ENCODE measurements around the gene NECAB3.
"Not testable (repeated sequence)": the region's sequence is repeated elsewhere in the genome, so short reads cannot be mapped to it uniquely, and the experiment has no call there.

Gene NECAB3

DNA sequence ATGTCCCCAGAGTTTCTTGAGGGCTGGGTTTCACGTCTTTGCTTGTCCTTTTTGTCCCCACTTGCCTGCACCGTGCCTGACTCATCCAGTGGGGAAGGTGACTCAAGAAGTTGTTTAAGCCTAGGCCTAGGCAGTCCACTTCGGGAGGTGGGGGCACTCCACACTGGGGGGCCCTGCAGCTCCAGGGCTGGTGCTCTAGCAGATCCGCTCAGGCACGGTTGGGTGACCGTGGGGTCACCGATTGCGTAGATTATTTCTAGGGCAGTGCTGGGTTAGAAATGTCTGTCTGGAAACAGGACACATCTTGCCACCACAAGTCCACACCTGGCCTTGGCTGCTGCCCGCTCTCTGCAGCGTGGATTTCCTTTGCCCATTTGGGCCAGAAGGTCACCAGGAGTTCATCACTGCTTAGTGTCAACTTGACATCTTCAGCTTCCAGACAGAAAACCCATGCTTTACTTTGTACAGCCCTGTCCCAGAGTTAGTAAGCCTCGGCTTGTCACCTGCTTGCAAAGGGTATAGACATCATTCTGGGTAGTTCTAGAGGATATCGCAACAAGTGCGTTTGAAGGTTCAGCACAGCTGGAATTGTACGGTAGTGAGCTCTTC, 25.7 kb downstream of the NECAB3 start:
- no peak for DNase-seq

DNA sequence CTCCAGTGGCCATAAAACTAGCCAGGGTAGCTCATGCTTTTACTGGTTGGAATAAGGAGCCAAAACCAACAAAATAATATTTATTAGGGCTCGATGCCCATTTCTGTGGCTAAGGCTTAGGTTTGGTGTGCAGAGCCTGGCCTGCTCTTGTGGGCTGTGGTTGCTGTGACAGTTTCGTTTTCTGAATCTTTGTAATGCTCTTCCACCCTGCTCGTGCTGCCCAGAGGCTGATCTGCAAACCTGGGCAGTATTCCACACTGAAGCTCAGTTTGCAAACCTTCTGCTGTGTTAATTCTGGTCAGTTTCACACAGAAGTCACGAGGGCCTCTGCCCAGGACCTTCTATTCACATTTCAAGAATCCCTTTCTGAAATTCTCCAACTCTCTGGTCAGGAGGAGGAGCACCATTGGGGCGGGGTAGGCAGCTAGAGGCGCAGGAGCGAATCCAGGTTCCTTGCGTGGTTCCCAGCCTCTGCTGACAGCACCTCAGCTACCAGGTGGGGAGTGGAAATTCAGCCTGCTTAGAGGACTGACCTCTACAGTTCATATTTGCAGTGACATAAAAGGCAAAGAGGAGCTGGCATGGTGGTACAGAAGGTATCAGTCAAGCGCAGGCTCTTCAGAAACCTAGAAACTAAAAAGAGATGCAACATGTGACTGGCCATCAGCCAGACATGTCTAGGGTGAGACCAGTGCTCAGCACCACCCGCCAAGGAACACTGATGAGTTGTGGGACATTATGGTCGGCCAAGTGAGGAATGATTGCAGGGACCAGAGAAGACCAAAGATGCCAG, 26.4 kb downstream of the NECAB3 start:
- DNase-seq = no peak

DNA sequence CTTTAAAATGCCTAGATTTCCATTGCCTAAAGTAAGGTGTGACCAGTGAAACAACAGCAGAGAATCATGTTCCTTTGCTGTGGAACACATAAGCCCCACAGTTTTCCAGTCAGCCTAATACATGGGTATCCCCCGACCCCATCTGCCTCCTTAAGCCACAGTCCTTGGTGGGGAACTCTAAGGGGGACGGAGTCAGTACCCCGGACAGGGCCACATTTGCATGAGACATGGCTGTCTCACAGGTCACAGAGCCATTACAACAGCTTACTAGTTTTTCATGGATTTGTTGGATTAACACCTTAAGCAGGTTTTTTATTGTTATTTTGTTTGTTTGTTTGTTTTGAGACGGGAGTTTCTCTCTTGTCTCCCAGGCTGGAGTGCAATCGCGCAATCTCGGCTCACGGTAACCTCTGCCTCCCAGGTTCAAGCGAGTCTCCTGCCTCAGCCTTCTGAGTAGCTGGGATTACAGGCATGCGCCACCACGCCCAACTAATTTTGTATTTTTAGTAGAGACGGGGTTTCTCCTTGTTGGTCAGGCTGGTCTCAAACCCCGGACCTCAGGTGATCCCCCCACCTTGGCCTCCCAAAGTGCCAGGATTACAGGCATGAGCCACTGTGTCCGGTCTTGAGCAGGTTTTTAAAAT, 27.1 kb downstream of the NECAB3 start:
- not testable (repeated sequence) for DNase-seq

DNA sequence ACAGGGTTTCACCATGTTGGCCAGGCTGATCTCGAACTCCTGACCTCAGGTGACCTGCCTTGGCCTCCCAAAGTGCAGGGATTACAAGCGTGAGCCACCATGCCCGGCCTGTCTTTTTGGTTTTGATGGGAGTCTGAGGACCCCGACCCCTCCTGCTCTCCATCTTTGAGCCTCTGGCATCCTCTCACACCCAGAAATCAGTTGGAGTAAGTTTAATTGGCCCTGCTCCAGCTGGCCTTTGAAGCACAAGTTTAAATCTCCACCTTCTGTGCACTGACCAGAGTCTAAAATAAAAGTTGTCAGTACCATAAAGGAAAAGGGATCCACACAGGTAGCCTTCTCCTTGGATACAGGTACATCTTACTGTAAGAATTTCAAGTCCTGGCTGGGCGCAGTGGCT, 28.0 kb downstream of the NECAB3 start:
- DNase-seq = no peak

DNA sequence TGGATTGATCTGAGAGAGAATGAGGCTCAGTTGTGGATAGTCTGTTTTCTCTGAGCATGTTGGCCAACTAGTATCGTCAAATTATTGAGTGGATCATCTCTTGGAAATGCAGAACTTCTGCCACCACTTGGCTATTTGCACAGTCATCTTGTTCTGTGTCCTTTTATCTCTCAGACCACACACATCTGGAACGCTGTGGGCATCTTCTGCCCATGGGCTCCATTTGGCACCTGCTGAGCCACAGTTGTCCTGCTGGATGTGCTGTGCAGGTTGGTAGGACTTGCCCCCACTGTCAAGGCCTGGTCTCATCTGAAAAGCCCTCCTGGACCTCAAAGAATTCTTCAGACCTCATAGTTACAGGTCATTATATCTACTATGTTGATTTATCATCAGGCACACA, 28.8 kb downstream of the NECAB3 start:
- no peak for DNase-seq

DNA sequence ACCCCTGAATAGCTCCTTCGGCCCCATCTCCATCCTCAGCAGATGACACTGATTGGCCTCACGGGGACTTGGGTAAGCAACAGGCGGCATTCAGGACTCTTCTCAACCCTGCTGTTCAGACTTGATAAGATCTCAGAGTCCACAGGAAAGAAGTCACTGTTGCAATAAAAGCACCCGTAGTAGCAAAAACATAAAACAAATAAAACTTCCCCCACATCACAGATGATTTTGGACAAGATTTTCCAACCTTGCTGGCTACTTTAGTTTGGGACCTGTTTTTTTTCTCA, 29.2 kb downstream of the NECAB3 start:
- DNase-seq = no peak

DNA sequence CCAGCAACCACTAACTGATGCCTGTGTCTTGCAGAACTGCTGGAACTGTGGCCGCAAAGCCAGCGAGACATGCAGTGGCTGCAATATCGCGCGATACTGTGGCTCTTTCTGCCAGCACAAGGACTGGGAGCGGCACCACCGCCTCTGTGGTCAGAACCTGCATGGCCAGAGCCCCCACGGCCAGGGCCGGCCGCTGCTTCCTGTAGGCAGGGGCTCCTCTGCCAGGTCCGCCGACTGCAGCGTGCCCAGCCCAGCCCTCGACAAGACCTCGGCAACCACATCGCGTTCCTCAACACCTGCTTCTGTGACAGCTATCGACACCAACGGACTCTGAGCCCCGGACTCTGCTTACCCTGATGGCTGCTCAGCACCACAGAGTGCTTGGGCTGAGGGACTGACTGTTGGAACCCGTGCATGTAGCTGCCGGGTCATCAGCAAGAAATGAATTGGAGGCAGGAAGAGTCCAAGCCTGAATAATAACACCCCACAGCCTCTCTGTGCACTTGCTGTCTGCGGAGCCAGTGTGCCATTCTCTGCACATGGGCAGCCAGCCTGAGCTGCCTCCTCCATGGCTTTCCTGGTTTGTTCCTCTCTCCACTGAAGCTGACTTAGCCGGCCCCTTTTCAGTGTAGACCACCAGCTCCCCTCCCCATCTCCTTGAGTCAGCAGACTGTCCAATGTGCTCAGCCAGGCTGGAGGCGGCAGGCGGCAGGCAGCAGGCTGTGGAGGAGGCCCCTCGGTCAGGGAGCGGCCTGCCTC, 29.7 kb downstream of the NECAB3 start:
- DNase-seq = no peak

DNA sequence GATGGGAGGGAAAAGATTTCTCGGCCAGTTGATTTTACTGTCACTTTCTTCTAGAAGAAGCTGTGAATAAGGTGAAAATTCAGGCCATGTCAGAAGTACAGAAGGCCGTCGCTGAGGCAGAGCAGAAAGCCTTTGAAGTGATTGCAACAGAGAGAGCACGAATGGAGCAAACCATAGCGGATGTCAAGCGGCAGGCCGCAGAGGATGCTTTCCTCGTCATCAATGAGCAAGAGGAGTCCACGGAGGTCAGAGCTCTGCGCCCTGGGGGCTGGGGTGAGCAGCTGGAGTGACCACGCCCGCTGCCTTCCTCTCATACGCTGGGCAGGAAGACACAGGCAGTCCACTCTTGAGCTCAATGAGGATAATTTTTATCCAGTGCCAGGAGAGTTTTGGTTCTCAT, 33.9 kb downstream of the NECAB3 start:
- no peak for DNase-seq

DNA sequence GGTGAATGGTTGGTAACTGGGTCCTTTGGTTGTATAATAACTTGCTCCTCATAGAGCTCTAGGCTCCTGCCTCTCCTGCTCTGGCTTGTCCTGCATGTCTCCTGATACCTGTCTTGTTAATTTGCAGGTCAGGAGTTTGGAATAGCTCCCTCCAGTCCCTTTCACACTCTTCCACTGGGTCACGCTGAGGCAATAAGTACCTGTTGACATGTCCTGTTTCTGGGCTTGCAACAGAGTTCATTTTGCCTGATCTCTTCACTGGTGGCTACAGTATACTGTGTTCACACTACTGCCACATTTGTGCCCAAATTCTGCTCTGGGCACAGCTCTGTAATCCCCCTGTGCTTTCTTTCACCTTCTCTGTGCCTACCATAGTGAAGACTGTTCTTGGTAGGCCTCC, 37.5 kb downstream of the NECAB3 start:
- no peak for DNase-seq

DNA sequence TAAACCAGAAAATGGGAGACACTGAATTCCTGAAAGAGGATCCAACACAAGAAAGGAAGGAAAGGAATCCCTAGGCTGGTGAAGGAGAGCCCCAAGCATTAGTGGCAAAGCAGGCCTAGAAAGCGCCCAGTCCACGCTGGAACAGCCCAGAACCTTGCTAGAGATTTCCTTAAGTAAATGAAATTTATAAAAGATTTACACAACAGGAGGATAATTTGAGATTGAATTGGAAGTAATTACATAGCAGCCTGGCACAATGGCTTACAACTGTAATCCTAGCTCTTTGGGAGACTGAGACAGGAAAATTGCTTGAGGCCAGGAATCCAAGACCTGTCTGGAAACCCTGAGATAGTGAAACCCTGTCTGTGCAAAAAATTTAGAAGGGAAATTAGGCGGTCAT, 38.9 kb downstream of the NECAB3 start:
- no peak for DNase-seq

DNA sequence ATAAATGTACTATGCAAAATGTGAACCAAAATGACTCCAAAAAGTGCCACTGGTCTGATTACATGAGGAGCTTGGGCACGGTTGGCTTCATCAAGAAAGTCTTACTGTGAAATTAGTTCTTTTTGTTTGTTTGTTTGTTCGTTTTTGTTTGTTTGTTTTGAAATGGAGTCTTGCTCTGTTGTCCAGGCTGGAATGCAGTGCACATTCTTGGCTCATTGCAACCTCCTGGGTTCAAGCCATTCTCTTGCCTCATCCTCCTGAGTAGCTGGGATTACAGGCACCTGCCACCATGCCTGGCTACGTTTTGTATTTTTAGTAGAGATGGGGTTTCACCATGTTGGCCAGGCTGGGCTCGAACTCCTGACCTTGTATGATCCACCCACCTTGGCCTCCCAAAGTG, 42.3 kb downstream of the NECAB3 start:
- DNase-seq = not testable (repeated sequence)

DNA sequence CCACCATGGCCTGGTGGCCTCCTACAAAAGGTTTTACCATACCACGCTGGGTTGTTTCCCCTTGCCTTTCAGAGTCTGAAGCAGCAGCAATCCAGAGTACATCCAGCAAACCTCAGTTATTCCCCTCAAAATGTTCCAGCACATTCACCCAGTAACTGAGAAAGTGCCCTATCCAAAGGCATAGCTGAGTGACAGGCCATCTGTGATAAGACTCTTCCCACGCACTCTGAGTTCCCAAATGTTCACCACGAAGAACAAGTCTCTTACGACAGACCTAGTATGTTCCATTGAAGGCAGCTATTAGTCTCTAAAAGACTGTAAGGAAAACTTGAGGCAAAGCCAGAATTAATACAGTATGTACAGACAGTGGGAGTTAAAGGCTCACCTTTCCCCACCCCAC, 43.7 kb downstream of the NECAB3 start:
- DNase-seq = no peak

DNA sequence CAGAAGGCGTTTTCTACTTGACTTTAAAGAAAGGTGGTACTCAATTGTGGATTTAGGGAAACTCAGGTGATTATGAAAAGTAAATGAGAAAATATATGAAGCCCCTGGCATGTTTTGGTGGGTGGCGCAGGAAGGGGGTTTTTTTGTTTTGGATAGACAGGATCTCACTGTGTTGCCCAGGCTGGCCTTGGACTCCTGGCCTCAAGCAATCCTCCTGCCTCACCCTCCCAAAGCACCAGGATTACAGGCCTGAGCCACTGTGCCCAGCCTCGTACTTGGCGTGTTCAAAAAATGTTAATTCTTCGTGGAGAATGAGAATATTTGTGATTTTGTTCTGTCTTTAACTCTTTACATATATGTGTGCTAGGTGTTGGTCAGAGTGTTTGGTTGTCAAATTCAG, 44.2 kb downstream of the NECAB3 start:
- DNase-seq = no peak

DNA sequence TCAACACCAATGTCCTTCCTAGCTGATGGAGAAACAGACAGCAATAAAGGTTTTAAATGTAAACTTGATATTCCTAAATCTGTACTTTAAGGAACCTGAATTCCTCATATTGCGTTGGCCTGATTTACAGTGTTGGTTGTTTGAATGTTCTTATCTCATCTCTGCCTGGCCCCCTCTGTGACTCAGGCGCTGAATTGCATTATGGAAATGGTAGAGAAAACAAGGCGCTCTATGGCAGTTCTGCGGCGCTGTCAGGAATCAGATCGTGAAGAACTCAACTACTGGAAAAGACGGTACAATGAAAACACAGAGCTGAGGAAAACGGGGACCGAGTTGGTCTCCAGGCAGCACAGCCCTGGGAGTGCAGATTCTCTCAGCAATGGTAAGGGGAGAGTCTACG, 44.7 kb downstream of the NECAB3 start:
- DNase-seq = no peak

DNA sequence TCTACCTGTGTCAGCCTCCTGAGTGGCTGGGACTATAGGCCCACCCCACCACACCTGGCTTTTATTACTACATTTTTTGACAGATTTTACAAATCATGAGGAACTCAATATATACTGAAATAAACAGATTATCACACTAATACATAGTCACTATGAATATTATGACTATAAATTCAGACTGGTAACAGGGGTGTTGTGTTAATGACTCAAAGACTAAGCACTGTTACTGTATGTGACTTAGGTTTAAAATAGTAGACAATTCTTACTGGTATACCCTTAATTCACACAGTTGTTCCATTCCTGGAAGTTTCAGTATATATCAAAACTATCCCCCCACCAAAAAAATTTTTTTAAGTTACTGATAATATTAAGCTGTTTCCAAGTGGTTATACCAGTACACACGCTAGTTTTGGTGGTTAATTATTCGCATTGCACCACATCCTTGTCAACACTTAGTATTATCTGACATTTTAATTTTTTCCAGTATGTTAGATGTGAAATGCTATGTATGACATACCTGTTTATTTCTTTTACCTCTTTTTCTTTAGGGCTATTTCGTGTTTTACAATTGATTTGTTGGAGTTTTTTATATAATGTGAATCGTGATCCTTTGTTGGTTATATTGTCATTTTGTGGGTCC, 46.5 kb downstream of the NECAB3 start:
- no peak for DNase-seq

DNA sequence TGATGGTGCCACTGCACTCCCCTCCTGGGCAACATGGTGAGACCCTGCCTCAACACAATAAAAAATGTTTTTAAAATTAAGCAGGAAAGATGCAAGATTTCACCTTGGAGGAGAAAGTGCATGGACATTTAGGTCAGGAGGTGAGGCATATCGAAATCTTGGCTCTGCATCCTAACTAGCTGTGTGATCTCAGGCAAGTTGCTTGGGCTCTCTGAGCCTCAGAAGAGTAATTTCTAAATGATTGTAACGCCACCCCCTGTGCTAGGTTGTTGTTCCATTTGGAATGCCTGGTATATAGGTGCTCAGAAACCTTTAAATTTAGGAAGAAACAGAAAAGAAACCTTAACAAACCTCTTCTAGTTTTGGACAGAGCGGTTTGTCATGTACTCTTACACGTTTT, 48.0 kb downstream of the NECAB3 start:
- no peak for DNase-seq

DNA sequence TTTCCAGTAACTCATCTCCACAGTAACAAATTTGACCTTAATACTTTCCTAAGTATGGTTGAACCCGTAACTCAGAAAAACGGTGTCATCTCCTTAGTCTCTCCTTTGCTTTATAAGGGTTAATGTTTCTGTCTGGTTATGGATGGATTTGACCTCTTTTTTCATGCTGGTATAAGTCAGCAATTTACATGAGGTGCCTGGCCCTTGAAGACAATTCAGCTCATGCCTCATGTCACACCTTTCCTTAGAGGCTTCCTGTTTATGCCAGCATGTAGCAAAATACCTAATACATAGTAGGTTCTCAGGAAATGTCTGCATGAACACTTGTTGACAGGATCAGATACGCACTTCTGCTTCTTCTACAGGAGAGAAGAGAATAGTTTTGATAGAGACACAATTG, 49.8 kb downstream of the NECAB3 start:
- no peak for DNase-seq

DNA sequence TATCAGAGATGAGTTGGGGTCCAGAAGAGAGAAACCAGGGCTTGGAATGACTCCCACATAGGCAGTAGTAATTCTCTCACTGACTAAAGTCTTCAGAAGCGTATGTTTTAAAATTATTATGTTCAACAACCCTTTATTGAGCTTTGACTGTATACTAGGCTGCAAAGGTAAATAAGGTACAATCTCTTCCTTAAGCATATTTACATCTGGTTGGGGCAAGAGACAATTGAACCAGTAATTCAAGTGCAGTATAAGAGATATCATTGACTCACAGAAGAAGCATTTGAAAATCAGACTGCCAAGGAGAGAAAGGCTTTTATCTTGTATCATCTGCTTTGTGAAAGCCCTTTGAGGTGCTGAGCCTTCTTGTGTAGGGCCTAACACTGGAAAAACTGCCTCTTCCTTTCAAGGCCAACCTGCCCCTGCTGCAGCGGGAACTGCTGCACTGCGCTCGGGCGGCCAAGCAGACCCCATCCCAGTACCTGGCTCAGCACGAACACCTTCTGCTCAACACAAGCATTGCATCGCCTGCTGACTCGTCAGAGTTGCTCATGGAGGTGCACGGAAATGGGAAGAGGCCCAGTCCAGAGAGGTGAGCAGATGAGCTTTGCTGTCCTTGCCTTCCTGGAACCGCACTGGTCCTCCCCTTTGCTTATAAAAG, 51.4 kb downstream of the NECAB3 start:
- DNase-seq = no peak

DNA sequence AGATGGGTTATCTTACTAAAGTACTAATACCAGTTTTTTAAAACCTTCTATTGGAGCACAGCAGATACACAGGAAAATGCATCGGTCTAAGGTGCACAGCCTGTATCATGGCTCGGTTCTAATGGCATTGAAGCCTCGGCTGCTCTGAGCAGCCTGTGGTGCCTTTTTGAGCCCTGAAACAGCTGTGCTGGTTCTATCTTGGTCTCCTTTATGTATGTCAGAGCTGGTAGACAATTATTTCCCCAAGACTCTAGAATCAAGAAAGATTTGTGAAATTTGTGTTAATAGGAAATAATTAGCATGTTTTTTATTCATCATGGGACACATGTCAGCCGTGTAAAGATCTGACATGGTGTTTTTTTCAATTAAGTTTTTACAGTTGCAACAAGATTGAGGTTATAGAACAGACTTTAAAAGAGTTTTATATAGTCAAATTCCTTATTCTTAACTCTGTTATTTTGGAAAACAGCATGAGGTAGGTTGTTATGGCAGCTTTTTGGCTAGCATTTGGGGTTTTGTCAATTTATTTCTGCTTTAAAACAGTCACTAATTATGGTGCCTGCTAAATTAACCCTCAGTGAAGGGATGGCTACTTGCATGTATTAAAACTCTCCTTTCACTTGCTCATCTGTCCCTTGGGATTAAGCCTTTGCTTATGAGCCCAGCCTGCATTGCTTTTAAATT, 52.4 kb downstream of the NECAB3 start:
- DNase-seq = no peak

DNA sequence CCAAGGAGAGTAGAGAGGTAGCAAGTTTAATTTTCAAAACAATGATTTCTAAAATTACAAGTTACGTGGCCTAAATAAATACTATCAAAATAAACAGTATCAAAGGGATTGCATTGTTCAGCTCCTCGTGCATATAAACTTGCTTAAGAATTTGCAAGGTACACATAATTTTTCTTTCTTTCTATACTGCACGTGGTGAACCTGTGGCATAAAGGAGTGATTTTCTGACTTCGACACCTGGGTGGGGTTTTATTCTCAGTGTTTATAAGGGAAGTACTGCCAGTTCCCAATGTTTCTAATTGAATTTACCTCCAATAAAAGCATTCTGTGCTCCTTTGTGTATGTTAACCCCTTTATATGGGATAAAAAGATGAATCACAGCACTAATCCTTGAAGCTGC, 62.2 kb downstream of the NECAB3 start:
- no peak for DNase-seq

DNA sequence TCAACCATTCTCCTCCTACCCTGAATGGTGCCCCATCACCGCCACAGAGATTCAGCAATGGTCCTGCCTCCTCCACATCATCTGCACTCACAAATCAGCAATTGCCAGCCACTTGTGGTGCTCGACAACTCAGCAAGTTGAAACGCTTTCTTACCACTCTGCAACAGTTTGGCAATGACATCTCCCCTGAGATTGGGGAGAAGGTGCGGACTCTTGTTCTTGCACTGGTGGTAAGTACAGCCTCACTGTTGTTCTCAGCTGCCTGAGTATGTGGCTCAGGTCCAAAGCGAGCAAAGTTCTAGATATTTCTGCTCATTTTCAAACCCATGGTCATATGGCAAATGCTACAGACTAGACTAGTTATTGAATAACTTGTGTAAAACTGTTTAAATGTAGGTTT, 63.1 kb downstream of the NECAB3 start:
- DNase-seq = no peak

DNA sequence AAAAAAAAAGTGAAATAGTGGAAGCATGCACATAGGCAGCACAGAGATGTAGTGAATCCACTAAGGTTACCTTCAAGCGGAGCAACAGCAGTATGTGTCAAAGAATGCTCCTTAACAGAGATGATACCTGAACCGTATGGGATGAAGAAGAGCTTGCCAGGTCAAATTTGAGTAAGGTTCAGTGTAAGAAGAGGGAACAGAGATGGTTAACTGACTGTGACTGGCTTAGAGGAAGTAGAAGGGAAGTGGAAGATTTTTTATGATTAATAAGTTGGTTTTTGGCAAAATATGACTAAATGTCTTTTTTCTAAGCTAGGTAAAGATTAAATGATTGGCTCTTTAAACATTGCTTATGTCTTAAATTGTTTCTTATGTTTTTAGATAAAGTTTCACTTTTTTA, 64.7 kb downstream of the NECAB3 start:
- no peak for DNase-seq

Data from stimulated activated CD4-positive, alpha-beta T cell treated with anti-CD3 and anti-CD28 coated beads, Interleukin-2, amount 100 ng/mL, for 24 hours (primary cell).